Midbrain (tissue), 1 donor: ENCODE results near the gene TDRD10.
A peak's percentile ranks its signal among the peaks of the same experiment; 100 is the strongest.

Experiments
- DNase-seq: peaks from one replicate; lab custom pipeline; 2025; lab: John Stamatoyannopoulos, UW

Gene TDRD10, protein sequence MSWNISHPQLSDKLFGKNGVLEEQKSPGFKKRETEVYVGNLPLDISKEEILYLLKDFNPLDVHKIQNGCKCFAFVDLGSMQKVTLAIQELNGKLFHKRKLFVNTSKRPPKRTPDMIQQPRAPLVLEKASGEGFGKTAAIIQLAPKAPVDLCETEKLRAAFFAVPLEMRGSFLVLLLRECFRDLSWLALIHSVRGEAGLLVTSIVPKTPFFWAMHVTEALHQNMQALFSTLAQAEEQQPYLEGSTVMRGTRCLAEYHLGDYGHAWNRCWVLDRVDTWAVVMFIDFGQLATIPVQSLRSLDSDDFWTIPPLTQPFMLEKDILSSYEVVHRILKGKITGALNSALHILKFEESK

DNA sequence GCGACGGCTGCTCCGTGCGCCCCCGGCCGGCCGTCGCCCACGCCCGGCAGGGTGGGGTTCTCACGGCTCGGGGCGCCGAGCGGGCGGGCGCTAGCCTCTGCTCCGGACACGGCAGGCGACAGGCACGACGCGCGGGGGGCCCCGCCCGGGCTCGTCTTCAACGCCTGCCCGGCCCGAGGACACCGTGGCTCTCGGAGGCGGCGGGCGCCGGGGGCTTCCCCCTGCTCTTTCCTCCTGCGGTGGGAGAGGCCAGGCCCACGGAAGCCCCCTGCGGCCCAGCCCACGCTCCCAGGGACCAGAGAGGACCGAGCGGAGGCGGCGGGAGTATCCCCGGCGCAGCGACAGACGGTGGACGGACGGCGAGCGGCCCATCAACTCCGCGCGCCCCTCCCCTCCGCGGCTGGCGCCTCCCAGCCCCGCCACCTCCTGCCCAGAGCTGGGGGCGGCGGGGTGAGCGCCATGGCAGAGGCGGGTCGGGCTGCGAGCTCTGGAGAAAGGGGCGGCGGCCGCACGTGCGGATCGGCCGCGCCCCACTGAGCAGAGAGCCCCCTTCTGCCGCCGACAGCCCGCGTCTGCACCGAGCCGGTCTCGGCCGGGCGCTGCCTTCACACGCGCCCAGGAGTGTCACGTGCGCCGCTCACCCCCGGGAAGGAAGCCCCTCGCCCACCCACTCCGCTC lies at the start of gene TDRD10, which contains the start of gene SHE:
TDRD10 (plus strand) TSS at position 154 of the 678 bp plus-strand sequence. CDS start 4,685 bp downstream, outside the sequence.
SHE (minus strand) TSS at position 347 of the 678 bp plus-strand sequence. CDS start 386 bp downstream, outside the sequence.
- DNase-seq, result no peak

DNA sequence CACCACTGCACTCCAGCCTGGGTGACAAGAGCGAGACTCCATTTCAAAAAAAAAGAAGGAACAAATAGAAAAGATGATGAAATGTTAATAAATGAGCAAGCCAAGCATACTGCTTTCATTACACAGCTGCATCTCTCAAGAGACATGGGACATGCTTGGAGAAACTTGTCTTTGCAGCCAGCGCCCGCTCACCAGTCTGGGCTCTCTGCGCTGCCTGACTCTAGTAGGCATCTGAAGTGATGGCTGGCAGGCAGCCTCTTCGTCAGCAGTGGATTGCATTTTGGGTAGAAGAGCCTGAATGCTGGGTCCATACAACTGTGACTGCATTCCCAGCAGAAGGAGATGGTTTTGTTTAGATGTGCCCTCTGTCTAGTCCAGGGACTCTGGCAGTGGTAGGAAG lies 48.9 kb upstream of the TDRD10 start:
- peak; percentile 43 for DNase-seq

DNA sequence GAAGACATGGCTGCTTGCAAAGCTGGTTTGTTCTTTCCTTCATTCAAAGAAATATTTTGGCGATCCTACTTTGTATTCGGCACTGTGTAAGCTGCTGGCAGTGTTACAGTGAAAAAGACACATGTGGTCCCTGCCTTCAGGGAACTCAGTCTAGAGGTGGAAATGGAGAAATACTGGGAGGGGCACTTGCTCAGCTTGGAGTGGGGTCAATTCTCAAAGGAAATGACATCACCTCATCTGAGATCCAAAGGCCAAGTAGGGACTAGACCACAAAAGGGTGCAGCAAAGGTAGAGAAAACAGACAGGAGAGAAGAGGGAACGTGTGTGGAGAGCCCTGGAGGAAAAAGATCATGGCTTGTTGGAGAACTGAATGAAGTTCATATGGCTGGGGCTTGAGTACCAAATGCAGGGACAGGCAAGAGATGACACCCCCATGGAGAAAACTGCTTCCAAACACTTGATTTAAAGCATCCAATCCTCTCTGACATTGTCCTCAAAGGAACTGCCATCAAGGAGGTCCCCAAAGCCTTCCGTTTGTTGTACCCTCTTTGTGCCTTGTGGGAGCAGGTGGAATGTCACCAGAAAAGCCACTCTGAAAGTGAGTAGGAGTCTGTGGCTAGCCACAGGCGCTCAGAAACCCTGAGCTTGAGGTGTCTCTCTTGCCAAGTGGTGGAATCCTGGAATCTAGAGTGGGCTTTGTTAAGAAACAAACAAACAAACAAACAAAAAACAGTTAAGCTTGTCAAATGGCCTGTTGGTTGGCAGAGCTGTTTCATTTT lies 48.3 kb upstream of the TDRD10 start:
- DNase-seq, result peak; percentile 43

DNA sequence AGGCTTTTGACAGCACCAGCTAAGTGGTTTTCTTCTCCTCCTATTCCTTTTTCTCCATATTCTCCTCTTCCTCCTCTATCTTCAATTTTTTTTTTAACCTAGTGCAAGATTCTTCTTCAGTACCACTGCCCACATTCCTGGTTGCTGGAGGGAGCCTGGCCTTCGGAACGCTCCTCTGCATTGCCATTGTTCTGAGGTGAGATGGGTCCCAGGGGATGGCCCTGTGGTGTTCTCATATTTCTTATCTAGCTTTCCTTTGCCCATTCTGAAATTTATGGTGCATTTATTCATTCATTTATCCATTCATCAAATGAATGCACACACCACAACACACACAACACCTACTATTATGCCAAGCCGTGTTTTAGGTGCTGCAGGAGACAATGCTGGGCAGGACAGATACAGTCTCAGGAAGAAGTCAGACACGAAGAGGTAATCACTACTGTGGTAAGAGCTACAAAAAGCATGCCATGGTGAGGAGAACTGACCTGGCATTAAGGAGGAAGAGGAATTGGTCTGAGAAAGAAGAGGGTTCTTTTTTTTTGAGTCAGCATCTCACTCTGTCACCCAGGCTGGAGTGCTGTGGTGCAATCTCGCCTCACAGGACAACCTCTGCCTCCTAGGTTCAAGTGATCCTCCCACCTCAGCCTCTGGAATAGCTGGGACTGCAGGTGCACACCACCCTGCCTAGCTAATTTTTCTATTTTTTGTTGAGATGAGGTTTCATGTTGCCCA lies 47.5 kb upstream of the TDRD10 start:
- no peak for DNase-seq

DNA sequence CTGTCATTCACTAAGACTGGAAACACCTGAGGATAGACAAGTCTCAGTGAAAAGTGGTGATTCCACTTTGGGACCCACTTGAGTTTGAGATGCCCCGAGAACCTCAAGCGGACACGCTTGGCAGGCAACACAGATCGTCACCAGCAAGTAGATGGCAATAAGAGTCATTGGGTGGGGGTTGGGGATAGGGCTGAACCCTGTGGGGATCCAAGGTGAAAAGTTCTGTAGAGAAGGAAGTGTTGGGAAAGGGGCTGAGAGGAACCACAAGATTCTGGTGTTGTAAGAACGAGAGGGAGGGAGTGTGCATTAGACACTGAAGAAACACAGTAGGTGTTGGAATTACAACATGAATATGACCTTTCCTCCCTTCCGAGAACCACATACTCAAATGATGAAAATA lies 45.4 kb upstream of the TDRD10 start:
- DNase-seq, result no peak

DNA sequence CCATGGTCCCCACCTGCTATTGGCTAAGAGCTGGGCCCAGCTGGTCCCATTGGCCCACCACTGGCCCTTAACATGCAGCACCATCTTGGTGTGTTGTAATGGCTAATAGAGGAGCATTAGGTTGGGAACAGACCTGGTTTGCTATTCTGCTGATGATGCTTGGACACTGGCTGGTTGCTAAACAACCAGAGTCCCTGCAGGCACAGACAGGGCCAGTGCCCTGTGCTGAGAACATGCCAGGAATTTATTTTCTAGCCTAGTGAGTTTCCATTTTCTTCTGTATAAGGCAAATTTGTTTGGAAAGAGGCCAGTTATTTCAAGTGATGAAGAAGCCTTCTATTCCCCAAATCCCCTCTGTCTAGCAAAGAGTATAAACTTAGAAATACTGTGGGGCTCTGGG lies 42.9 kb upstream of the TDRD10 start:
- peak; percentile 16 for DNase-seq

DNA sequence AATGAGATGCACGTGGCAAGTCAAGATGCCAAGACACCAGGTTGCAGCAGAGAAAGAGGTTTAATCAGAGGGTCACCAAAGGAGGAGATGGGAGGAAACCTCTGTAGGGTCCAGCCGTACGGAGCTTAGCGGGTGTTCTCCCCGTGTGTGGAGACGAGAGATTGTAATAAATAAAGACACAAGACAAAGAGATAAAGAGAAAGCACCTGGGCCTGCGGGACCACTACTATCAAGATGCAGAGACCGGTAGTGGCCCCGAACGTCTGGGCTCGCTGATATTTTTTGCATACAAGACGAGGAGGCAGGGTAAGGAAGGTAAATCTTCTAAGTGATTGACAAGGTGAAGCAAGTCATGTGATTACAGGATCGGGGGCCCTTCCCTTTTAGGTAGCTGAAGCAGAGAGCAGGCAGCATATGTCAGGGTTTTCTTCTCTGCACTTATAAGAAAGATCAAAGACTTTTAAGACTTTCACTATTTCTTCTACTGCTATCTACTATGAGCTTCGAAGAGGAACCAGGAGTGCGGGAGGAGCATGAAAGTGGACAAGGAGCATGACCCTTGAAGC lies 41.2 kb upstream of the TDRD10 start:
- DNase-seq, result no peak

DNA sequence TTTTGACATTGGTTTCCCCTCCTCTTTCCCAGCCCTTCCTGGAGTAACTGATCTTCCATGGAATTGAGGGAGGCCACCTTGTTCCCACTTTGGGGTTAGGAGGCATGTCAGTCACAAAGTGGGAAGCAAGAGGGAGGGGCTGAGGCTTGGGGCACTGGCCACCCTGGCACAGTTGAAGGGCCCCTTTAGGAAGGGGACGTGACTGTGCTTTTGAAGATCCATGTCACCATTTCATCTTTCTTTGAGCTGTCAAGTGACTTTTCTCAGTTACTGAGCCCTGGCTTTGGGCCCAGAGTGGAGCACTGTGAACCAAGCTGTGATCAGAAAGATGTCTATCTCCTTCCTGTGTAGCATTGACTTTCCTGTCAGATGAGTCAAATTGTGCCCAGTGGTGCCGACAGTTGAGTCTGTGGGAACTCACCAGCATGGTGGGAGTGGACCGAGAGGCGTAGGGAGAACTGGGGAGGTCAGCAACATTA lies 38.5 kb upstream of the TDRD10 start:
- no peak for DNase-seq

DNA sequence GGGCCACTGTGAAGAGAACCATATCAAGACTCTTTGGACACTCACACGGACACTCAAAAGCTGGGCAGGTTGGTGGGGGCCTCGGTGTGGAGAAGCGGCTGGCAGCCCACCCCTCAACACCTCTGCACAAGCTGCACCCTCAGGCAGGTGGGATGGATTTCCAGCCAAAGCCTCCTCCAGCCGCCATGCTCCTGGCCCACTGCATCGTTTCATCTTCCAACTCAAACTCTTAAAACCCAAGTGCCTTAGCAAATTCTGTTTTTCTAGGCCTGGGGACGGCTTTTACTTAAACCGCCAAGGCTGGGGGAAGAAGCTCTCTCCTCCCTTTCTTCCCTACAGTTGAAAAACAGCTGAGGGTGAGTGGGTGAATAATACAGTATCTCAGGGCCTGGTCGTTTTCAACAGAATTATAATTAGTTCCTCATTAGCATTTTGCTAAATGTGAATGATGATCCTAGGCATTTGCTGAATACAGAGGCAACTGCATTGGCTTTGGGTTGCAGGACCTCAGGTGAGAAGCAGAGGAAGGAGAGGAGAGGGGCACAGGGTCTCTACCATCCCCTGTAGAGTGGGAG lies 36.3 kb upstream of the TDRD10 start:
- DNase-seq, result no peak

DNA sequence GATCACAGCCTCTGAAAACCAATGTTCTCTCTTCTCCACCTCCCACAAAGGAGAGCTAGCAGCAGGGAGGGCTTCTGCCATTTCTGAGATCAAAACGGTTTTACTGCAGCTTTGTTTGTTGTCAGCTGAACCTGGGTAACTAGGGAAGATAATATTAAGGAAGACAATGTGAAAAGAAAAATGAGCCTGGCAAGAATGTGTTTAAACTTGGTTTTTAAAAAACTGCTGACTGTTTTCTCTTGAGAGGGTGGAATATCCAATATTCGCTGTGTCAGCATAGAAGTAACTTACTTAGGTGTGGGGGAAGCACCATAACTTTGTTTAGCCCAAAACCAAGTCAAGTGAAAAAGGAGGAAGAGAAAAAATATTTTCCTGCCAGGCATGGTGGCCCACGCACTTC lies 35.8 kb upstream of the TDRD10 start:
- DNase-seq, result no peak

DNA sequence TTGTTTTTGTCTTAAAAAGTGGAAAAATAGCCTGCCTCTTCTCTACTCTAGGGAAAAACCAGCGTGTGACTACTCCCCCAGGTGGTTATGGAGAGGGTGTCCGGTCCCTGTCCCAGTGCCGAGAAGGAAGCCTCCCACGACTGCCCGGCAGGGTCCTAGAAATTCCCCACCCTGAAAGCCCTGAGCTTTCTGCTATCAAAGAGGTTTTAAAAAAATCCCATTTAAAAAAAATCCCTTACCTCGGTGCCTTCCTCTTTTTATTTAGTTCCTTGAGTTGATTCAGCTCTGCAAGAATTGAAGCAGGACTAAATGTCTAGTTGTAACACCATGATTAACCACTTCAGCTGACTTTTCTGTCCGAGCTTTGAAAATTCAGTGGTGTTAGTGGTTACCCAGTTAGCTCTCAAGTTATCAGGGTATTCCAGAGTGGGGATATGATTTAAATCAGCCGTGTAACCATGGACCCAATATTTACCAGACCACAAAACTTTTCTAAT lies 35.0 kb upstream of the TDRD10 start:
- peak; percentile 38 for DNase-seq

DNA sequence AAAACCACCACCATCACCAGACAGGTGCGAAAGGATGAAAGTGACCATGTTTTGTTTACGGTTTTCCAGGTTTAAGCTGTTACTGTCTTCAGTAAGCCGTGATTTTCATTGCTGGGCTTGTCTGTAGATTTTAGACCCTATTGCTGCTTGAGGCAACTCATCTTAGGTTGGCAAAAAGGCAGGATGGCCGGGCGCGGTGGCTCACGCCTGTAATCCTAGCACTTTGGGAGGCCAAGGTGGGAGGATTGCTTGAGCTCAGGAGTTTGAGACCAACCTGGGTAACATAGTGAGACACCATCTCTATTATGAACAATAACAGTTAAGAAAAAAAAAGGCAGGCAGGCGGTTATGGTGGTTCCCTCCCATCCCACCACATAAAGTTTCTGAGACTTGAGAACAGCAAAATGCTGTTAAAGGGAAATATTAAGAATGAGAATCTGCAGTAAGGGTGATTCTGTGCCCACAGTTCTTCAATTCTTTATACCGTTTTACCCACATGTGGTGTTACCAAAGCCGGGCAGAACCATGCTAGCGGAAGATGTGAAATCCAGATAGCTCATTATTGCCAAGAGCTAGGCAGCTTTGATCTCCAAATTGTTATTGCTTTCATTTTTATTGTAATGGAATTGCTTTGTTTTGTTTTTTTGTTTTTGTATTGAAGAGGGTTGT lies 34.5 kb upstream of the TDRD10 start:
- DNase-seq, result no peak

DNA sequence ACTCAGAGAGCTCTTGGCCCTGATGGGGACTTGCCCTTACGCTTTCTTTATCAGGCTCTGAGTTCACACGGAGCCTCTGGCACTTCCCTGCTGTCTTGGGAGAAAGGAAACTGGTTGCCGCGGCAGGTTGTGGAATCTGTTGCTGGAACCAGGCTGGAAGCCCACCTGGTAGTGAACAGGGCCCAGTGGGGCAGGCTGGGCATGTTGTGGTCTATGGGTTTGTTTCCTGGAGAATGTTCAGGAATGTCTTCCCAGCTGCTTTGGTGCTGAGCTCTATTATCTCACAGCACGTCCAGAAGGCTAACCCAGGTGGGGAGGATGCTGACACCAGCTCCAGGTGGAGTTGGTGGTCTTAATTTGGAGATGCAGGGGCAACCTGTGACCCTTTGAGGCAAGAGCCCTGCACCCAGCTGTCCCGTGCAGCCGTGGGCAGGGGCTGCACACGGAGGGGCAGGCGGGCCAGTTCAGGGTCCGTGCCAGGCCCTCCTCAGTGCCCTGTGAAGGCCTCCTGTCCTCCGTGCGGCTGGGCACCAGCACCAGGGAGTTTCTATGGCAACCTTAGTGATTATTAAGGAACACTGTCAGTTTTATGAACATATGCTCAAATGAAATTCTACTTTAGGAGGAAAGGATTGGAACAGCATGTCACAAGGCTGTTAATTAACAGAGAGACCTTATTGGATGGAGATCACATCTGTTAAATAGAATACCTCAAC lies 33.3 kb upstream of the TDRD10 start:
- no peak for DNase-seq

DNA sequence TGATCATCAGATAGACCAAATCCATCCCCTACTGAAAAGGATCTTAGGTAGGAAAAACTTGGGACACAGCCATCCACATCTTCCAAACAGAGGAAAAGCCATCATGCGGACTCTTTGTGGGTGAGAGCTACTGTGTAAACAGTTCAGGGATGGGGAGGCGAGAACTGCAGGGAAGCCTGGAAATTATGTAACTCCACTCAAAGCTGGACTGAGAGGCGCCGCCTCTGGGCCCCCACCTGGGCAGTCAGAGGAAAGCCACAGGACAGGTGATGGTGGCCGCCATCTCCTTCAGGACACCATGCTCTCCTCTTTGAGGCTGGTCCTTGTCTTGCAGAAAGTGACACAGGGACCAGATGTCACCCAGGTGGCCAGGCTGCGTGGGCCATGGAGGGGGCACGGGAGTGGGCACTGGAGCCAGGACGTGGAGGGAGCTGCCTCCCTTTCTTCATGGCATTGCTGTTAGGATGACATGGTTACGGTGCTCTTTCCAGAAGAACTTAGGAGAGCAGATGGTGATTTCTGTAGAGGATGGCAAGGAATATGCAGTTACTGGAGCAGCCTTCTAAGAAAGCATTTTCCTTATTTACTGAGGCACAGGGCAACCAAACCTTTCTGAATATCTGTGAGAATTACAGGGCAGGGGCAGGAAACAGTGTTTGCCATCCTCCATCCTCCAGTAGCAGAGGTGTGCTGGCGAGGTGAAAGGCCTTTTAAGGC lies 32.0 kb upstream of the TDRD10 start:
- DNase-seq, result no peak

DNA sequence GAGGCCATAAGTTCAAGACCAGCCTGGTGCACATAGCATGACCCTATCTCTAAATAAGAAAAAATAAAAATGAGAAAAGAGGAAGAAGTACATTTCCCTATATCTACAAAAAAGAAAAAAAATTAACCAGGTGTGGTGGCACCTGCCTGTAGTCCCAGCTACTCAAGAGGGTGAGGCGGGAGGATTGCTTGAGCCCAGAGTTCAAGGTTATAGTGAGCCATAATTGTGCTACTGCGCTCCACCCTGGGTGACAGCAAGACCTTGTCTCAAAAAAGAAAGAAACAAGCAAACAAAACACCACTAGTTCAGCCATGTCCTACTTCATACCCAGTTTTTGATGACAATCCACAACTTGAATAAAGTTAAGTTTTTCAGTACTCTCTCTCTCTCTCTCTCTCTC lies 30.7 kb upstream of the TDRD10 start:
- DNase-seq, result no peak

DNA sequence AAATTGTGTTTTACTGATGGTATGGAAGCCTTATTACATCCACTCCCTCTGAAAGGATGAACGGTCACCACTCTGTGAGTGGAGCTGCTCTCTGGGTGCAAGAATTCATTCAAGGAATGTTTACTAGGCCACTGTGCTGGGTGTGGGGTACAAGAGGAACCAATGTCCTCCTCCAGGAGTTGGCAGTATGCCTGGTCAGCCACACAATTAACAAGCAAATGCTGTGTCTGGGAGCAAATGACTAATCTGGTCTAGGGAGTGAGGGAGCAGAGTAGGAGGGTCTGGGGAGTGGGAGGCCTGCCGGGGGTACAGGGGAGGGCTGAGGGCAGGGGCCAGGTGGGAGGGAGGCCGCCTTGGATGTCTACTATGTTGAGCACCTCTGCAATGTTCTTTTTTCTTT lies 27.2 kb upstream of the TDRD10 start:
- DNase-seq, result peak; percentile 89

DNA sequence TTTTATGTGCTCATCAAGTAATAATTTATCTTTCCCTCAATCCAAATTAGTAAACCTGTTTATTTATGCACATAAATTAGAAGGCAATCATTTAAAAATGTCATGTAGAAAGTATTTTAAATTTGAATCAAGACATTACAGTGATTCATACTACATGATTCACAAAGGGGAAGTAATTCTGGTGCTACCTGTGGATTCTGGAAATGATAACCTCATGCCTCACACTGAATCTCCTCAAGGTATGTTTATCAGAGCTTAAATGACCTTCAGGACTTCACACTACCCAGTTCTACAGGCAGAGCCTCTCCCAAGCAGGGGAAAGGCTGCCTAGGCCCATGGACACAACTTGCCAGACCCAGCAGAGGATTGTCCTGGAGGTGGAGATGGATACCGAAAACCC lies 25.2 kb upstream of the TDRD10 start:
- no peak for DNase-seq

DNA sequence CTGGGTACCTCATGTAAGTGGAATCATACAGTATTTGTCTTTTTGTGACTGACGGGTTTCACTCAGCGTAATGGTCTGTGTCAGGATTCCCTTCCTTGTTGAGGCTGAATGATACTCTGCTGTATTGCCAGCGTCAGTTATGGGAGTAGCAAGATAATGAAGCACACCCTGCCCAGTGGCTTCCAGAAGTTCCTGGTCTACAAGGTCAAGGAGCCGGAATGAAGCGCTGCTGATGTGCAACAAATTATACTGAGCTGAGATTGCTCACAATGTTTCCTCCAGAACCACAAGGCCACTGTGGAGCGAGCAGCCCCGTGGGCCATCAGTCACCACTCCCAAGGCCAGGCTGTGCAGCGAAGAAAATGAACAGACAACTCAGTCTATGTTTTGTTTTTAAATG lies 24.0 kb upstream of the TDRD10 start:
- no peak for DNase-seq

DNA sequence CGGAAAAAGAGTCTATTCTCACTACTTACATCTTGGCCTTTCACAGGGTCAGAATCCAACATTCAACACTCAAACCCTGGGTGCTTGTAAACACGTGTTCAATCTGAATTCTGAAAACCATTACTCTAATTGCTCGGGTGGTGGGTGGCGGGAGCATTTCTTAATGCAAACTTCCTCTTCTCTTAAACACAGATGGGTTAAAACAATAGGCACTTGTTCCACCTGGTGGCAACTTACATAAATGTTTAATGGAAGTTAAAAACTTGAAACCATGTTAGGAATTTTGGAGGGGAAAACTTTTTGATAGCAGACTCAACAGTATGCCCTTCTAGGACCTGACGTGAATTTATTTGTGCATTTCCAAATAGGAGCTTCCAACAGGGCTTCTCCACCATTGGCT lies 23.4 kb upstream of the TDRD10 start:
- no peak for DNase-seq
